Retinal pigment epithelial cell (primary cell): Measurements from ENCODE around the gene MYOZ3.
A peak's percentile ranks its signal among the peaks of the same experiment; 100 is the strongest.

Experiments used
- DNase-seq: peaks from one replicate; pipeline ENCODE4 v3.0.0-alpha.2; 2010; ENCODE audit warnings: low read depth
- H3K4me3 ChIP-seq: 2 replicates; pipeline ENCODE4 v1.5.1; 2011; ENCODE audit warnings: mild to moderate bottlenecking, low read length, control low read depth, moderate library complexity
- TF ChIP-seq, protein P1 (sequence below): conservative IDR thresholded peaks from 2 replicates; pipeline ENCODE4 v1.5.1; 2011; ENCODE audit warnings: low read depth, low read length, control low read depth, inconsistent platforms

Gene MYOZ3

DNA sequence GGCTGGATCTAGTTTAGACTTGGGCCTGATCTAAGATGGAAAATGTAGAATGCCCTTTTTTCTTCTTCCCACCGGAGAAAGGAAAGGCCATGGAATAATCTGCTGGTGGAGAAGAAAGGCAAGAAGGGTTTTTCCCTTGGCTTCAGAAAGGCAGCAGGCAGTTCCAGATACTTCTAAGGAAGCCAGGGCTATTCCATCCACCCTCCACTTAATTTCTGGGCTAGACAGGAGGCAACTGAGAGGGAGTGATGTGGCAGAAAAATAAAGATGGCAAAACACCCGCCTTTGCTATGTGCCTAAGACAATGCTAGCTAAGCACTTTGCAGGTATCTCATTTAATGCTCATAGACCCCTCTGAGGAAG lies 9.9 kb downstream of the MYOZ3 start:
- DNase-seq: no peak
- no peak overlapping the region for H3K4me3 ChIP-seq
- TF ChIP-seq, protein P1, sequence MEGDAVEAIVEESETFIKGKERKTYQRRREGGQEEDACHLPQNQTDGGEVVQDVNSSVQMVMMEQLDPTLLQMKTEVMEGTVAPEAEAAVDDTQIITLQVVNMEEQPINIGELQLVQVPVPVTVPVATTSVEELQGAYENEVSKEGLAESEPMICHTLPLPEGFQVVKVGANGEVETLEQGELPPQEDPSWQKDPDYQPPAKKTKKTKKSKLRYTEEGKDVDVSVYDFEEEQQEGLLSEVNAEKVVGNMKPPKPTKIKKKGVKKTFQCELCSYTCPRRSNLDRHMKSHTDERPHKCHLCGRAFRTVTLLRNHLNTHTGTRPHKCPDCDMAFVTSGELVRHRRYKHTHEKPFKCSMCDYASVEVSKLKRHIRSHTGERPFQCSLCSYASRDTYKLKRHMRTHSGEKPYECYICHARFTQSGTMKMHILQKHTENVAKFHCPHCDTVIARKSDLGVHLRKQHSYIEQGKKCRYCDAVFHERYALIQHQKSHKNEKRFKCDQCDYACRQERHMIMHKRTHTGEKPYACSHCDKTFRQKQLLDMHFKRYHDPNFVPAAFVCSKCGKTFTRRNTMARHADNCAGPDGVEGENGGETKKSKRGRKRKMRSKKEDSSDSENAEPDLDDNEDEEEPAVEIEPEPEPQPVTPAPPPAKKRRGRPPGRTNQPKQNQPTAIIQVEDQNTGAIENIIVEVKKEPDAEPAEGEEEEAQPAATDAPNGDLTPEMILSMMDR: no peak

DNA sequence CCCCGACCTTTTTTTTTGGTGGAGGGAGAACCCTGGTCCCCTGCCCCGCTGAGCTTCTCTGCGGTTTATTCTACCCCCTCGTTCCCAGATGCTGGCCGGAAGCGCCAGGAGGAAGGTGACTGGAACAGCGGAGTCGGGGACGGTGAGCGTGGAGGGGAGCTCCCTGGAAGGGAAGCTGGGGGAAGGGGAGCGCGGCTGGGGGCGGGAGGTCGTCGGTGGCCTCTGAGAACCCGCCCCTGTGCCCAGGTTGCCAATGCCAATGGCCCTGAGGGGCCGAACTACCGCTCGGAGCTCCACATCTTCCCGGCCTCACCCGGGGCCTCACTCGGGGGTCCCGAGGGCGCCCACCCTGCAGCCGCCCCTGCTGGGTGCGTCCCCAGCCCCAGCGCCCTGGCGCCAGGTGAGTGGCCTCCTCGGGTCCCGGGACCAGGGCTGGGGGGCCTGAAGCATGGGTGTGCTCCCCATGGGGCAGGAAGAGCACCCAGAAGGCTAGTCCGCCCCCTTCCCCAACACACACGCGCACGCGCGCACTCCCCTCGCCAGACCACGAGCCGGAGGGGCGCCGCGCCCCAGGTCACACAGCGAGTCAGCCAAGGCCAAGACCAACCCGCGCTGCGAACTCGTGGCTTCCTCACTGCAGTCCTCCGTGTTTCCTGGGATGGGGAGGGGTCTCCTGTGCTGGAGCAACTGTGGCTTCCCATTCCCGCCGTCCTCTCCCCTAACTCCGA lies 10.6 kb downstream of the MYOZ3 start:
- DNase-seq: no peak
- TF ChIP-seq, protein P1: no peak
- H3K4me3 ChIP-seq: peak overlapping the region; percentile 60

DNA sequence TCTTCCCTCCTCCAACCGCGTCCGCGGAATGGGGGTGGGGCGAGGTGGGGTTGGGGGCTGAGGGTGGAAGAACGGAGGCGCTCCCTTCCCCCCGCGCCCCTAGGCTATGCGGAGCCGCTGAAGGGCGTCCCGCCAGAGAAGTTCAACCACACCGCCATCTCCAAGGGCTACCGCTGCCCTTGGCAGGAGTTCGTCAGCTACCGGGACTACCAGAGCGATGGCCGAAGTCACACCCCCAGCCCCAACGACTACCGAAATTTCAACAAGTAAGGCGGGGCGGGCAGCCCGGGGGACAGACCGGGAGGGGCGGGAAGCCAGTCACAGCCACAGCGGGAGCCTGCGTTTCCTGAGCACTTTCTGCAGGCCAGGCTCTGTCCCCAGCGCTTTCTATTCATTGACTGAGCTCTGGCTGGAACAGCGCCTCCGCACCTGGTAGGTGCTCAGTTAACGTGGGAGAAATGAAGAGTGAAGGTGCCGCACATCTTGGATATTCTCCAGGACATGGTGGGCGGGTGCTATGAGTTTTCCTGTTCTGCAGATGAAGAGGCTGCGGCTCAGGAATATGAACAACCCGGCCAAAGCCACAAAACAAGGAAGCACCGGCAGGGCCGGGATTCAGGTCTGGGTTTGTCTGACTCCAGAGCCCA lies 11.3 kb downstream of the MYOZ3 start:
- peak overlapping the region; percentile 60 for H3K4me3 ChIP-seq
- DNase-seq: no peak
- TF ChIP-seq, protein P1: no peak

DNA sequence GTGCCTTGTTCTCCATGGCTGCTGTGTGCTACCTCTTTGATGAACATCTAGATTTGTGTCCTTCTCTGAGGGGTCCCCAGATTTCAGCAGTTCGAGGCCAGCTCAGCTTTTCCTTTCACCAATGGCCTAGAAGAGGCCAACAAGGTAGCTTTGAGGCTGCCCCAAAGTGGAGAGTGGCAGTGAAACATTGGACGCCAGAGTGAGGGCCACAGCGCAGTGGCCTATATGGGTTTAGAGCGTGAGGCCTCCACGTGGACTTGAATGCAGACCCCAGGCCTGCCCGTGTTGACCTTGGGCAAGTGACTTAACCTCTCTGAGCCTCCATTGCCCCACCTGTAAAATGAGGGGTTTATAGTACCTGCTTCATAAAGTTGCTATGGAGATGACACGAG lies 11.8 kb downstream of the MYOZ3 start:
- H3K4me3 ChIP-seq: peak overlapping the region; percentile 60
- no peak for DNase-seq
- TF ChIP-seq, protein P1: no peak

DNA sequence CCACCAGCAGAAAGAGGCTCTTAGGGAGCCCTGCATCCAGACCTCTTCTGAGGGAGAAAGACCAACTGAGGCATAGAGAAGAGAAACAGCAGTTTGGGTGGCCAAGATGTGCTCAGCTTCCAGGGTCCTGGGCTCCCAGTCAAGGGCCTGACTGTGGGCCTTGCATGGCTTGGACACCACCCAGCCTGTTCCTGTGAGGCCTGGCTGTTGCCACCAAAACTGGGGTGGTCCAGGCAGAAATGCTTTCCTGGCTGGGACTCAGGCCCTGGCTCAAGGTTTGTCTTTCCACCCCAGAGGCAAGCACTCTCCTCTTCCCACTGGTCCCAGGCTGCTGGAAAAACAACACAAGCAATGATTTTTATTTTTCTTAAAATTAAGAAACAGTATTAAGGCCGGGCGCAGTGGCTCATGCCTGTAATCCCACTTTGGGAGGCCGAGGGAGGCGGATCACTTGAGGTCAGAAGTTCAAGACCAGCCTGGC lies 13.3 kb downstream of the MYOZ3 start:
- H3K4me3 ChIP-seq: no peak overlapping the region
- no peak for DNase-seq
- TF ChIP-seq, protein P1: no peak

DNA sequence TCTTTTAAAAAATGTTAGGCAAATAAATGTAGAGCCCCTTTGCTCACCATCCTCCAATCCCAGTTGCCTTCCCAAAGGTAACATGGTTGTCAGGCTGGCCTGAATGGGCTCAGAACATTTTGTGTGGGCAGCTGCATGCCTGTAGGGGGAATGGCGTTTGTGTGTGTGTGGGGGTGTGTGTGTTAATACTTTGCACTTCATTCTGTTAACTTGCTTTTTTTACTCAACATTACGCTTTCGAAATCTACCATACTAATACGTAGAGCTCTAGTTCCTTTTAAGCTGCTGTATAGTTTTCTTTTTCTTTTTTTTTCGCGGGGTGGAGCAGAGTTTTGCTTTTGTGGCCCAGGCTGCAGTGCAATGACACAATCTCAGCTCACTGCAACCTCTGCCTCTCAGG lies 14.0 kb downstream of the MYOZ3 start:
- TF ChIP-seq, protein P1: no peak
- DNase-seq: no peak
- H3K4me3 ChIP-seq: no peak overlapping the region

DNA sequence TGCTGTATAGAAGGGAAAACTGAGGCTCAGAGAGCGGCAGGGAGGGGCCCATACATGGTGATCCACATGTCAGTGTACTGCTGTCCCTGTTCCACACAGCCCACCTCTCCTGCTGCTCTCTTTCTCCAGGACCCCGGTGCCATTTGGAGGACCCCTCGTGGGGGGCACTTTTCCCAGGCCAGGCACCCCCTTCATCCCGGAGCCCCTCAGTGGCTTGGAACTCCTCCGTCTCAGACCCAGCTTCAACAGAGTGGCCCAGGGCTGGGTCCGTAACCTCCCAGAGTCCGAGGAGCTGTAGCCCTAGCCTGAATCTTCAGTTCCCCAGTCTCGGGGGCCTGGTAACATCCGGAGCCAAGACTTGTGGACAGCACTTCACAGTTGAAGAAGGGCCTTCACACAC lies 15.5 kb downstream of the MYOZ3 start:
- DNase-seq: no peak
- no peak overlapping the region for H3K4me3 ChIP-seq
- TF ChIP-seq, protein P1: no peak
